ENCODE data around the gene GAPDH. TPM values are rescaled to one million over a fixed set of nuclear protein-coding genes. Genes with fewer than 3 reads are reported as not detected.

The GAPDH gene
- total RNA-seq, 1 donor from 2014 or later, result 5,167 TPM

DNA sequence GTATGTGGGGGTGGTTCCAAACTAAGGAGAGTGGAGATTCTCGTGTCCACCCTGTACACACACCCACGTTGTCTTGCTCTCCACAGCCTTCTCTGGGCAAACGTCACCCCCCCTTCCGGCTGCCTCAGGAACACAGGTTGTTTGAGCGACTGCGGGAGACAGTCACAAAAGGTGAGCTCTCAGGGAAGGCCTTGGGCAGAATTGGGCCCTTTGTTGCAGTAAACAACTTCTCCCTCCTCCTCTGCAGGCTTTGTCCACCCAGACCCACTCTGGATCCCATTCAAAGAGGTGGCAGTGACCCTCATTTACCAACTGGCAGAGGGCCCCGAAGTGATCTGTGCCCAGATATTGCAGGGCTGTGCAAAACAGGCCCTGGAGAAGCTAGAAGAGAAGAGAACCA lies 8.1 kb upstream of the GAPDH start:
- Histone ChIP-seq H3K9me3 (ENCODE audit: insufficient read depth, low read depth, low read length) (no peaks in the 10 kb centered on the region), H3K4me1 (ENCODE audit: insufficient read depth, low read length) (no peaks in the 10 kb centered on the region), H4K20me1 (ENCODE audit: insufficient read depth, low read length) (no peaks in the 10 kb centered on the region), H3K79me2 (ENCODE audit: insufficient read depth, low read length) (no peaks in the 10 kb centered on the region), H3K9ac (ENCODE audit: low read length) (no peak overlapping the region), H3K27ac (ENCODE audit: low read depth, low read length) (no peak overlapping the region), H3K4me2 (ENCODE audit: low read length) (no peak overlapping the region), H3K36me3 (ENCODE audit: insufficient read depth, low read length) (peaks cover 82% of the 10 kb centered on the region), H2AFZ (ENCODE audit: low read depth, low read length) (no peak overlapping the region), H3K27me3 (ENCODE audit: insufficient read depth, low read length) (no peaks in the 10 kb centered on the region), H3K4me3 (ENCODE audit: insufficient read depth, low read depth, low read length) (no peak overlapping the region)
- no peak for DNase-seq (ENCODE audit: low read depth)
- no peak overlapping the region for H3K27ac Mint-ChIP-seq (ENCODE audit: unreplicated experiment)
- H3K9me3 Mint-ChIP-seq (ENCODE audit: unreplicated experiment), result no peaks in the 10 kb centered on the region
- no peak overlapping the region for H3K4me3 Mint-ChIP-seq (ENCODE audit: unreplicated experiment)
- no peaks in the 10 kb centered on the region for H3K27me3 Mint-ChIP-seq (ENCODE audit: low read depth, unreplicated experiment)
- peaks cover 38% of the 10 kb centered on the region for H3K36me3 Mint-ChIP-seq (ENCODE audit: low read depth, unreplicated experiment)
- no peak for FAIRE-seq
- TF ChIP-seq EZH2 (IDR thresholded peaks at IDR 0.05; ENCODE audit: insufficient read depth, low read length), result no peak
- TF ChIP-seq, protein P1, sequence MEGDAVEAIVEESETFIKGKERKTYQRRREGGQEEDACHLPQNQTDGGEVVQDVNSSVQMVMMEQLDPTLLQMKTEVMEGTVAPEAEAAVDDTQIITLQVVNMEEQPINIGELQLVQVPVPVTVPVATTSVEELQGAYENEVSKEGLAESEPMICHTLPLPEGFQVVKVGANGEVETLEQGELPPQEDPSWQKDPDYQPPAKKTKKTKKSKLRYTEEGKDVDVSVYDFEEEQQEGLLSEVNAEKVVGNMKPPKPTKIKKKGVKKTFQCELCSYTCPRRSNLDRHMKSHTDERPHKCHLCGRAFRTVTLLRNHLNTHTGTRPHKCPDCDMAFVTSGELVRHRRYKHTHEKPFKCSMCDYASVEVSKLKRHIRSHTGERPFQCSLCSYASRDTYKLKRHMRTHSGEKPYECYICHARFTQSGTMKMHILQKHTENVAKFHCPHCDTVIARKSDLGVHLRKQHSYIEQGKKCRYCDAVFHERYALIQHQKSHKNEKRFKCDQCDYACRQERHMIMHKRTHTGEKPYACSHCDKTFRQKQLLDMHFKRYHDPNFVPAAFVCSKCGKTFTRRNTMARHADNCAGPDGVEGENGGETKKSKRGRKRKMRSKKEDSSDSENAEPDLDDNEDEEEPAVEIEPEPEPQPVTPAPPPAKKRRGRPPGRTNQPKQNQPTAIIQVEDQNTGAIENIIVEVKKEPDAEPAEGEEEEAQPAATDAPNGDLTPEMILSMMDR (IDR thresholded peaks at IDR 0.05; ENCODE audit: insufficient read depth, low read depth, low read length), result no peak
- H3K4me1 Mint-ChIP-seq (ENCODE audit: low read depth, unreplicated experiment), result peaks cover 12% of the 10 kb centered on the region

DNA sequence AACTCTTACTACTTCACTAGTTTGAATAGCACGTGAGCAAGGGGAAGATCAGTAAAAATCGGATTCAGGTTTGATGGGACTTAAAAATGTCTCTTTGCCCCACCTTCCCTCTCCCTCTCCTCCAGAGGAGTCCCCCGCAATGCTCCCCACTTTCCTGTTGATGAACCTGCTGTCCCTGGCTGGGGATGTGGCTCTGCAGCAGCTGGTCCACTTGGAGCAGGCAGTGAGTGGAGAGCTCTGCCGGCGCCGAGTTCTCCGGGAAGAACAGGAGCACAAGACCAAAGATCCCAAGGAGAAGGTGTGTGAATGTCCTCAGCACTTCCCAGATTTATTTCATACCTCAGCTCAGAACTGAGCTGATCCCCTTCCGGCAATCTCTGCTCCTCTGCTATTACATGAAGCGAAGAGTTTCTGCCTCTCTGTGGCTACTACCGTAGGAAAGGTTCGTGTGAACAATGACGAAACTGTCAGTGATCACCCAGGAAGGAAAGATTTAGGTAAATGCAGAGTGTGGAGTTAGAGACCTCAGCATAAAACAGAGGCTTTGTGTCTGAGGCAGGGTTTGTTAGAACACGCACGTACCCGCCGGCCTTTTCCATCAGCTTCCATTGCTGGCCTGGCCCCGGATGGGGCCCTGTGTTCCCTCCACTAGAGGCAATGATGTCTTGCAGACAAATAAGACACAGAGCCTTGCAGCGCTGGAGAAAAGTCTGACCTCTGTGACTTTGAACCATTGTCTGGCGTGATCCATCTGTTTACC lies 7.4 kb upstream of the GAPDH start:
- no peak for DNase-seq (ENCODE audit: low read depth)
- H3K27me3 ChIP-seq (ENCODE audit: insufficient read depth, low read length), result no peaks in the 10 kb centered on the region
- no peaks in the 10 kb centered on the region for H3K9me3 Mint-ChIP-seq (ENCODE audit: unreplicated experiment)
- H4K20me1 ChIP-seq (ENCODE audit: insufficient read depth, low read length), result no peaks in the 10 kb centered on the region
- H3K36me3 Mint-ChIP-seq (ENCODE audit: low read depth, unreplicated experiment), result peaks cover 36% of the 10 kb centered on the region
- H3K4me2 ChIP-seq (ENCODE audit: low read length), result no peak overlapping the region
- H3K27me3 Mint-ChIP-seq (ENCODE audit: low read depth, unreplicated experiment), result no peaks in the 10 kb centered on the region
- no peaks in the 10 kb centered on the region for H3K9me3 ChIP-seq (ENCODE audit: insufficient read depth, low read depth, low read length)
- no peak overlapping the region for H2AFZ ChIP-seq (ENCODE audit: low read depth, low read length)
- peaks cover 76% of the 10 kb centered on the region for H3K36me3 ChIP-seq (ENCODE audit: insufficient read depth, low read length)
- no peak for FAIRE-seq
- H3K4me3 ChIP-seq (ENCODE audit: insufficient read depth, low read depth, low read length), result no peak overlapping the region
- TF ChIP-seq, protein P1 (IDR thresholded peaks at IDR 0.05; ENCODE audit: insufficient read depth, low read depth, low read length), result no peak
- no peak for TF ChIP-seq EZH2 (IDR thresholded peaks at IDR 0.05; ENCODE audit: insufficient read depth, low read length)
- H3K4me3 Mint-ChIP-seq (ENCODE audit: unreplicated experiment), result no peak overlapping the region
- H3K9ac ChIP-seq (ENCODE audit: low read length), result no peak overlapping the region
- no peak overlapping the region for H3K27ac Mint-ChIP-seq (ENCODE audit: unreplicated experiment)
- H3K4me1 Mint-ChIP-seq (ENCODE audit: low read depth, unreplicated experiment), result peaks cover 15% of the 10 kb centered on the region
- no peak overlapping the region for H3K27ac ChIP-seq (ENCODE audit: low read depth, low read length)
- peaks cover 4% of the 10 kb centered on the region for H3K4me1 ChIP-seq (ENCODE audit: insufficient read depth, low read length)
- H3K79me2 ChIP-seq (ENCODE audit: insufficient read depth, low read length), result no peaks in the 10 kb centered on the region

DNA sequence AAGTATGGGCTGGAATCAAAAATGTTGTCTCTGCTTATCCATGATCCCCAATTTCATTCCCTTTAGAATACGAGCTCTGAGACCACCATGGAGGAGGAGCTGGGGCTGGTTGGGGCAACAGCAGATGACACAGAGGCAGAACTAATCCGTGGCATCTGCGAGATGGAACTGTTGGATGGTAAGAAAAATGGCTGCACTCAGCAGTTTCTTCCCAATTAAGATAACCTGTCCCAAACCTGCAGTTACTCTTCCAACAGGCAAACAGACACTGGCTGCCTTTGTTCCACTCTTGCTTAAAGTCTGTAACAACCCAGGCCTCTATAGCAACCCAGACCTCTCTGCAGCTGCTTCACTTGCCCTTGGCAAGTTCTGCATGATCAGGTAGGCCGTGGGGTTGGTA lies 6.6 kb upstream of the GAPDH start:
- FAIRE-seq, result no peak
- Histone ChIP-seq H3K4me1 (ENCODE audit: insufficient read depth, low read length) (peaks cover 10% of the 10 kb centered on the region), H3K27ac (ENCODE audit: low read depth, low read length) (no peak overlapping the region), H3K9me3 (ENCODE audit: insufficient read depth, low read depth, low read length) (no peaks in the 10 kb centered on the region), H3K9ac (ENCODE audit: low read length) (no peak overlapping the region), H4K20me1 (ENCODE audit: insufficient read depth, low read length) (no peaks in the 10 kb centered on the region), H2AFZ (ENCODE audit: low read depth, low read length) (no peak overlapping the region), H3K27me3 (ENCODE audit: insufficient read depth, low read length) (no peaks in the 10 kb centered on the region), H3K4me3 (ENCODE audit: insufficient read depth, low read depth, low read length) (no peak overlapping the region), H3K36me3 (ENCODE audit: insufficient read depth, low read length) (peaks cover 72% of the 10 kb centered on the region), H3K4me2 (ENCODE audit: low read length) (no peak overlapping the region), H3K79me2 (ENCODE audit: insufficient read depth, low read length) (no peaks in the 10 kb centered on the region)
- Mint-ChIP-seq H3K4me1 (ENCODE audit: low read depth, unreplicated experiment) (peaks cover 23% of the 10 kb centered on the region), H3K27me3 (ENCODE audit: low read depth, unreplicated experiment) (no peaks in the 10 kb centered on the region), H3K27ac (ENCODE audit: unreplicated experiment) (no peak overlapping the region), H3K9me3 (ENCODE audit: unreplicated experiment) (no peaks in the 10 kb centered on the region), H3K36me3 (ENCODE audit: low read depth, unreplicated experiment) (peaks cover 36% of the 10 kb centered on the region), H3K4me3 (ENCODE audit: unreplicated experiment) (no peak overlapping the region)
- TF ChIP-seq, protein P1 (IDR thresholded peaks at IDR 0.05; ENCODE audit: insufficient read depth, low read depth, low read length), result no peak
- TF ChIP-seq EZH2 (IDR thresholded peaks at IDR 0.05; ENCODE audit: insufficient read depth, low read length), result no peak
- no peak for DNase-seq (ENCODE audit: low read depth)

All from astrocyte (in vitro differentiated cells and primary cell).